Inflammatory macrophage treated with lipopolysaccharide for 1 hour (primary cell): ENCODE measurements around the gene FOLR2.
"Not testable (repeated sequence)": the region's sequence is repeated elsewhere in the genome, so short reads cannot be mapped to it uniquely, and the experiment has no call there.

Experiments
- DNase-seq, 2 donors: peaks; one replicate each; pipeline ENCODE4 v3.0.0-alpha.2; 2020 to 2022

FOLR2 gene

GRCh38 chr11:72216638-72217037 lies at the start of gene FOLR2:
Gene FOLR2, plus strand, starts transcription at chr11:72216794. Its CDS starts 1,791 bp downstream, at chr11:72218585.
- DNase-seq: no peak

- DNase-seq: not testable (repeated sequence)
Observed at GRCh38 chr11:72169046-72169555, 47.5 kb upstream of the FOLR2 start.

GRCh38 chr11:72169754-72170153 lies 46.8 kb upstream of the FOLR2 start:
- not testable (repeated sequence) for DNase-seq

GRCh38 chr11:72172043-72172442 lies 44.6 kb upstream of the FOLR2 start:
- DNase-seq: peak; percentile 56 to 75

- no peak for DNase-seq
Observed at GRCh38 chr11:72173291-72173690, 43.3 kb upstream of the FOLR2 start.

- DNase-seq: no peak
Observed at GRCh38 chr11:72174302-72175070, 42.1 kb upstream of the FOLR2 start.

- no peak for DNase-seq
Observed at GRCh38 chr11:72177656-72178055, 38.9 kb upstream of the FOLR2 start.

- DNase-seq: no peak
Observed at GRCh38 chr11:72179049-72179803, 37.4 kb upstream of the FOLR2 start.

GRCh38 chr11:72179804-72180396 lies 36.7 kb upstream of the FOLR2 start:
- no peak for DNase-seq

GRCh38 chr11:72180892-72181552 lies 35.6 kb upstream of the FOLR2 start:
- DNase-seq: not testable (repeated sequence)

- not testable (repeated sequence) for DNase-seq
Observed at GRCh38 chr11:72181553-72181958, 35.0 kb upstream of the FOLR2 start.

- DNase-seq: no peak
Observed at GRCh38 chr11:72188267-72188666, 28.3 kb upstream of the FOLR2 start.

GRCh38 chr11:72189455-72190250 lies 26.9 kb upstream of the FOLR2 start:
- DNase-seq: no peak

GRCh38 chr11:72190631-72191071 lies 25.9 kb upstream of the FOLR2 start:
- no peak for DNase-seq

GRCh38 chr11:72191961-72192381 lies 24.6 kb upstream of the FOLR2 start, which contains the start of gene FOLR1:
Gene FOLR1, plus strand, starts transcription at chr11:72192140. Its CDS starts 34 bp downstream, at chr11:72192174.
- DNase-seq: peak; percentile 34 to 71

GRCh38 chr11:72195518-72196270 lies 20.9 kb upstream of the FOLR2 start:
- DNase-seq: peak in 1 of 2 donors; percentile 14

GRCh38 chr11:72201445-72201844 lies 15.1 kb upstream of the FOLR2 start:
- DNase-seq: not testable (repeated sequence)

GRCh38 chr11:72202571-72202970 lies 14.0 kb upstream of the FOLR2 start:
- DNase-seq: no peak

GRCh38 chr11:72203163-72203562 lies 13.4 kb upstream of the FOLR2 start:
- no peak for DNase-seq

- DNase-seq: peak; percentile 14 to 19
Observed at GRCh38 chr11:72204886-72205285, 11.7 kb upstream of the FOLR2 start.

GRCh38 chr11:72206794-72207193 lies 9.8 kb upstream of the FOLR2 start:
- not testable (repeated sequence) for DNase-seq
